Loucy (cell line): ENCODE measurements around the gene UBE2O.

Experiments
- EZH2phosphoT487 ChIP-seq: fragments of 200-600 bp; IDR thresholded peaks from 2 replicates; pipeline ENCODE4 v1.6.1; 2018; ENCODE audit warnings: antibody characterized with exemption, mild to moderate bottlenecking, moderate library complexity, borderline replicate concordance
- TF ChIP-seq, protein P1 (sequence below): fragments of 200-600 bp; sonication (generic); conservative IDR thresholded peaks from 2 replicates; pipeline ENCODE4 v1.5.1; 2014; ENCODE audit warnings: mild to moderate bottlenecking, antibody characterized with exemption, low read length

DNA sequence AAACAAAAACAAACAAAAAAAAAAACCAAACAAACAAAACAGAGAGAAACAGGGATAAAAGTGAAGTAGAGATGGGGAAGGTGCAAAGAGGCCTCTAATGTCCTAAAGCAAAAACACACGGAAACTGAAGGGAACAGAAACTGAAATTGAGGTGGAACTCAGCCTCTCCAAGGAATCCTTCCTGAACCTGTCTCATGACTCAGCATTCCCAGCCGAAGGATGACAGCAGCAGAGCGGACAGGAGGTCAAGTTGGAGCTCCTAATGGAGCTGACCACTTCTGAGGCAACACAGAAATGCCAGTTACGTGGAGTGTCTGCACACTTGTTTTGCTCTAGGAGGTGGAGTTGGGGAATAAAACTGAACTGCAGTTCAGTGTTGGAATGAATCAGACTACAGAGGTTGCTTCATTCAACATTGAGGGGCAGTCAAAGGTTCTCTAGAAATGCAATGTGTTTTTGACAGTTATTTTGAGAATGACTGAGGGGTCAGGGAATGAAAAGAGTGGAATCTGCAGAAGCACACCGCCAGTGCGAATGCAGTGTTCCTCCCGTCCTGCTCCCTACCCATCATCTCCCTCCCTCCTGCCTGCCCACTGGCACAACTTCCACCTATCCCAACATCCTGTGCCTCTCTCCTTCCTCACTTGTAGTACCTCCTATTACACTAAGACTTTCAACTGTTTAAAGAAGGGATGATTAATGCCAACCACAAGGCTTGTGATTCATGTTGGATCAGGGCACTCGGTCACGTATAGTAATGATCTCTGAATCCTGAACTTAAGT is 6.3 kb downstream of the UBE2O start:
- TF ChIP-seq, protein P1, sequence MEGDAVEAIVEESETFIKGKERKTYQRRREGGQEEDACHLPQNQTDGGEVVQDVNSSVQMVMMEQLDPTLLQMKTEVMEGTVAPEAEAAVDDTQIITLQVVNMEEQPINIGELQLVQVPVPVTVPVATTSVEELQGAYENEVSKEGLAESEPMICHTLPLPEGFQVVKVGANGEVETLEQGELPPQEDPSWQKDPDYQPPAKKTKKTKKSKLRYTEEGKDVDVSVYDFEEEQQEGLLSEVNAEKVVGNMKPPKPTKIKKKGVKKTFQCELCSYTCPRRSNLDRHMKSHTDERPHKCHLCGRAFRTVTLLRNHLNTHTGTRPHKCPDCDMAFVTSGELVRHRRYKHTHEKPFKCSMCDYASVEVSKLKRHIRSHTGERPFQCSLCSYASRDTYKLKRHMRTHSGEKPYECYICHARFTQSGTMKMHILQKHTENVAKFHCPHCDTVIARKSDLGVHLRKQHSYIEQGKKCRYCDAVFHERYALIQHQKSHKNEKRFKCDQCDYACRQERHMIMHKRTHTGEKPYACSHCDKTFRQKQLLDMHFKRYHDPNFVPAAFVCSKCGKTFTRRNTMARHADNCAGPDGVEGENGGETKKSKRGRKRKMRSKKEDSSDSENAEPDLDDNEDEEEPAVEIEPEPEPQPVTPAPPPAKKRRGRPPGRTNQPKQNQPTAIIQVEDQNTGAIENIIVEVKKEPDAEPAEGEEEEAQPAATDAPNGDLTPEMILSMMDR: no peak
- no peak for TF ChIP-seq EZH2phosphoT487
